Activated CD4-positive, alpha-beta T cell treated with anti-CD3 and anti-CD28 coated beads, Interleukin-2, amount 10 ng/mL, durations not matched to agents 7 days and 5 days (primary cell): ENCODE measurements around the gene FAM89B. TPM values are rescaled to one million over a fixed set of nuclear protein-coding genes. Genes with fewer than 3 reads are reported as not detected.
A peak's percentile ranks its signal among the peaks of the same experiment; 100 is the strongest.

ENCODE experiments used
- CTCF ChIA-PET: fragments of 350-600 bp; sonication (Branson Sonifier 250); formaldehyde crosslinking; loops from one replicate; lab custom pipeline; 2021; ENCODE audit warnings: antibody characterized with exemption; lab: Charles Lee
- POLR2A ChIA-PET: fragments of 350-600 bp; sonication (Branson Sonifier 250); formaldehyde crosslinking; loops from one replicate; lab custom pipeline; 2021; ENCODE audit warnings: antibody characterized with exemption; lab: Charles Lee
- DNase-seq: peaks from one replicate; pipeline ENCODE4 v3.0.0-alpha.2; 2020
- H3K27ac Mint-ChIP-seq: one replicate; pipeline ENCODE4 v1.8.0; 2021; ENCODE audit warnings: mild to moderate bottlenecking, moderate library complexity, mixed read lengths
- H3K27me3 Mint-ChIP-seq: one replicate; pipeline ENCODE4 v1.8.0; 2021; ENCODE audit warnings: mixed read lengths
- H3K36me3 Mint-ChIP-seq: one replicate; pipeline ENCODE4 v1.8.0; 2021; ENCODE audit warnings: low read depth, mixed read lengths
- H3K4me1 Mint-ChIP-seq: one replicate; pipeline ENCODE4 v1.8.0; 2021; ENCODE audit warnings: mixed read lengths
- H3K4me3 Mint-ChIP-seq: one replicate; pipeline ENCODE4 v1.8.0; 2021; ENCODE audit warnings: mild to moderate bottlenecking, moderate library complexity, mixed read lengths
- H3K9me3 Mint-ChIP-seq: one replicate; pipeline ENCODE4 v1.8.0; 2021; ENCODE audit warnings: mixed read lengths
- total RNA-seq, 2 experiments: library from RNA; stranded (reverse); gene quantifications; one replicate each; pipeline ENCODE4 v1.2.3, GENCODE V29; 2021

Gene FAM89B
- total RNA-seq, 2 experiments from 2014 or later = 34.1 to 42.1 TPM

- Mint-ChIP-seq H3K9me3 (no peaks in the 10 kb centered on the region), H3K36me3 (peaks cover 36% of the 10 kb centered on the region), H3K27ac (no peak overlapping the region), H3K4me3 (no peak overlapping the region), H3K27me3 (no peaks in the 10 kb centered on the region), H3K4me1 (peaks cover 32% of the 10 kb centered on the region)
- ChIA-PET POLR2A (no interaction called here), CTCF (interaction anchor here (0.8 to 2.5 kb wide), 5 partner anchors 8 to 38 kb away, joined by 3 to 11 read pairs (median 3); no protein-coding TSS in a partner anchor)
- DNase-seq = no peak
Observed at GRCh38 chr11:65579291-65579690, 7.0 kb downstream of the FAM89B start.

- Mint-ChIP-seq H3K4me1 (peaks cover 32% of the 10 kb centered on the region), H3K27me3 (no peaks in the 10 kb centered on the region), H3K36me3 (peaks cover 37% of the 10 kb centered on the region), H3K27ac (no peak overlapping the region), H3K9me3 (no peaks in the 10 kb centered on the region), H3K4me3 (no peak overlapping the region)
- CTCF ChIA-PET = interaction anchor here (1.3 to 2.5 kb wide), 2 partner anchors 8 to 39 kb away, joined by 3 to 11 read pairs; no protein-coding TSS in a partner anchor
- POLR2A ChIA-PET = no interaction called here
- no peak for DNase-seq
Observed at GRCh38 chr11:65580031-65580692, 7.8 kb downstream of the FAM89B start.

GRCh38 chr11:65580756-65581155 is 8.4 kb downstream of the FAM89B start:
- Mint-ChIP-seq H3K9me3 (no peaks in the 10 kb centered on the region), H3K36me3 (peaks cover 36% of the 10 kb centered on the region), H3K4me3 (no peak overlapping the region), H3K27ac (no peak overlapping the region), H3K27me3 (no peaks in the 10 kb centered on the region), H3K4me1 (peaks cover 27% of the 10 kb centered on the region)
- ChIA-PET CTCF (no interaction called here), POLR2A (no interaction called here)
- no peak for DNase-seq

GRCh38 chr11:65581928-65582327 is 9.6 kb downstream of the FAM89B start:
- Mint-ChIP-seq H3K4me1 (peaks cover 33% of the 10 kb centered on the region), H3K9me3 (no peaks in the 10 kb centered on the region), H3K27ac (no peak overlapping the region), H3K36me3 (peaks cover 37% of the 10 kb centered on the region), H3K4me3 (no peak overlapping the region), H3K27me3 (no peaks in the 10 kb centered on the region)
- CTCF ChIA-PET = interaction anchor here (0.7 to 1.4 kb wide), 3 partner anchors 33 to 284 kb away, joined by 3 to 4 read pairs (median 3); no protein-coding TSS in a partner anchor
- no peak for DNase-seq
- POLR2A ChIA-PET = no interaction called here

- ChIA-PET CTCF (interaction anchor here (0.6 to 4.7 kb wide), 4 partner anchors 10 to 13 kb away, joined by 3 to 11 read pairs (median 5); partner anchors contain the start of genes FAM89B and ZNRD2), POLR2A (no interaction called here)
- H3K4me1 Mint-ChIP-seq = peaks cover 39% of the 10 kb centered on the region
- peaks cover 31% of the 10 kb centered on the region for H3K36me3 Mint-ChIP-seq
- H3K27me3 Mint-ChIP-seq = no peaks in the 10 kb centered on the region
- DNase-seq = no peak
- H3K4me3 Mint-ChIP-seq = no peak overlapping the region
- H3K9me3 Mint-ChIP-seq = no peaks in the 10 kb centered on the region
- peak overlapping the region; percentile 62 for H3K27ac Mint-ChIP-seq
Observed at GRCh38 chr11:65583589-65583988, 11.3 kb downstream of the FAM89B start.

- Mint-ChIP-seq H3K27me3 (no peaks in the 10 kb centered on the region), H3K9me3 (no peaks in the 10 kb centered on the region), H3K4me3 (no peak overlapping the region), H3K27ac (no peak overlapping the region), H3K36me3 (peaks cover 31% of the 10 kb centered on the region), H3K4me1 (peaks cover 42% of the 10 kb centered on the region)
- ChIA-PET CTCF (interaction anchor here (0.6 to 4.7 kb wide), 4 partner anchors 10 to 14 kb away, joined by 3 to 11 read pairs (median 5); partner anchors contain the start of genes FAM89B and ZNRD2), POLR2A (no interaction called here)
- no peak for DNase-seq
Observed at GRCh38 chr11:65584106-65584505, 11.8 kb downstream of the FAM89B start.

- ChIA-PET POLR2A (no interaction called here), CTCF (interaction anchor here (1.3 to 6.0 kb wide), 4 partner anchors 9 to 43 kb away, joined by 6 to 37 read pairs (median 16); partner anchors contain the start of gene FAM89B)
- DNase-seq = no peak
- Mint-ChIP-seq H3K27me3 (no peaks in the 10 kb centered on the region), H3K4me3 (no peak overlapping the region), H3K4me1 (peaks cover 42% of the 10 kb centered on the region), H3K9me3 (no peaks in the 10 kb centered on the region), H3K27ac (no peak overlapping the region), H3K36me3 (peaks cover 25% of the 10 kb centered on the region)
Observed at GRCh38 chr11:65584723-65585171, 12.4 kb downstream of the FAM89B start.

- no peak overlapping the region for H3K4me3 Mint-ChIP-seq
- ChIA-PET CTCF (interaction anchor here (0.6 to 6.0 kb wide), 7 partner anchors 8 to 137 kb away, joined by 3 to 40 read pairs (median 11); partner anchors contain the start of genes EHBP1L1, FAM89B and ZNRD2), POLR2A (no interaction called here)
- H3K4me1 Mint-ChIP-seq = peaks cover 44% of the 10 kb centered on the region
- no peaks in the 10 kb centered on the region for H3K27me3 Mint-ChIP-seq
- no peaks in the 10 kb centered on the region for H3K9me3 Mint-ChIP-seq
- DNase-seq = no peak
- peaks cover 22% of the 10 kb centered on the region for H3K36me3 Mint-ChIP-seq
- no peak overlapping the region for H3K27ac Mint-ChIP-seq
Observed at GRCh38 chr11:65585396-65586246, 13.3 kb downstream of the FAM89B start.

GRCh38 chr11:65586247-65586630 is 13.9 kb downstream of the FAM89B start:
- POLR2A ChIA-PET = interaction anchor here (0.6 kb wide), 1 partner anchor 20 kb away, joined by 3 read pairs; no protein-coding TSS in a partner anchor
- Mint-ChIP-seq H3K9me3 (no peaks in the 10 kb centered on the region), H3K27ac (peak overlapping the region; percentile 64), H3K36me3 (peaks cover 22% of the 10 kb centered on the region), H3K4me1 (peaks cover 44% of the 10 kb centered on the region), H3K27me3 (no peaks in the 10 kb centered on the region), H3K4me3 (no peak overlapping the region)
- CTCF ChIA-PET = interaction anchor here (0.6 to 6.0 kb wide), 9 partner anchors 8 to 137 kb away, joined by 3 to 40 read pairs (median 6); partner anchors contain the start of genes EHBP1L1, FAM89B and ZNRD2
- no peak for DNase-seq

GRCh38 chr11:65586676-65587075 is 14.3 kb downstream of the FAM89B start:
- ChIA-PET POLR2A (interaction anchor here (0.6 kb wide), 1 partner anchor 21 kb away, joined by 3 read pairs; no protein-coding TSS in a partner anchor), CTCF (interaction anchor here (0.7 to 6.0 kb wide), 9 partner anchors 7 to 138 kb away, joined by 3 to 40 read pairs (median 6); partner anchors contain the start of genes EHBP1L1, FAM89B and ZNRD2)
- peaks cover 44% of the 10 kb centered on the region for H3K4me1 Mint-ChIP-seq

GRCh38 chr11:65588199-65589054 is 16.1 kb downstream of the FAM89B start:
- Mint-ChIP-seq H3K27me3 (no peaks in the 10 kb centered on the region), H3K4me3 (peak overlapping the region; percentile 26), H3K36me3 (peaks cover 19% of the 10 kb centered on the region), H3K27ac (peak overlapping the region; percentile 86), H3K4me1 (peaks cover 40% of the 10 kb centered on the region), H3K9me3 (no peaks in the 10 kb centered on the region)
- peak; percentile 82 for DNase-seq
- ChIA-PET POLR2A (interaction anchor here (0.5 to 1.0 kb wide), 2 partner anchors 17 to 297 kb away, joined by 3 to 4 read pairs; no protein-coding TSS in a partner anchor), CTCF (interaction anchor here (0.7 to 6.0 kb wide), 24 partner anchors 8 to 124 kb away, joined by 3 to 40 read pairs (median 4); partner anchors contain the start of genes EHBP1L1, FAM89B, KAT5 and KCNK7)

More at GRCh38 chr11:65586676-65587075, 14.3 kb downstream of the FAM89B start:
- peaks cover 23% of the 10 kb centered on the region for H3K36me3 Mint-ChIP-seq
- DNase-seq = no peak
- no peaks in the 10 kb centered on the region for H3K27me3 Mint-ChIP-seq
- H3K4me3 Mint-ChIP-seq = no peak overlapping the region
- no peaks in the 10 kb centered on the region for H3K9me3 Mint-ChIP-seq
- peak overlapping the region; percentile 64 for H3K27ac Mint-ChIP-seq
